Brain microvascular endothelial cell (primary cell): ENCODE measurements around the gene NFIC.

Experiments used
- DNase-seq: peaks from one replicate; pipeline ENCODE4 v3.0.0-alpha.2; 2020
- H3K27ac ChIP-seq: fragments of 250-450 bp; sonication (Bioruptor Pico); 2 replicates; pipeline ENCODE4 v1.5.1; 2020; ENCODE audit warnings: mild to moderate bottlenecking, moderate library complexity
- H3K27me3 ChIP-seq: fragments of 250-450 bp; sonication (Bioruptor Pico); replicated peaks from 2 replicates; pipeline ENCODE4 v1.5.1; 2020; ENCODE audit warnings: mild to moderate bottlenecking
- H3K36me3 ChIP-seq: fragments of 250-450 bp; sonication (Bioruptor Pico); replicated peaks from 2 replicates; pipeline ENCODE4 v1.5.1; 2020; ENCODE audit warnings: mild to moderate bottlenecking
- H3K4me3 ChIP-seq: 2 replicates; pipeline ENCODE4 v1.5.1; 2011; ENCODE audit warnings: low read depth, mild to moderate bottlenecking, control low read depth, low read length, moderate library complexity
- in situ Hi-C: cut with HindIII; loops from 2 replicates; pipeline ENCODE4 v1.10.0; 2017; ENCODE audit warnings: low sequenced_read_pairs, low pct_ligation_motif_present
- TF ChIP-seq, protein P1 (sequence below): IDR thresholded peaks from 2 replicates; pipeline ENCODE4 v1.5.1; 2011; ENCODE audit warnings: low read depth, mild to moderate bottlenecking, moderate library complexity, low read length, control low read depth, inconsistent platforms; ENCODE audit errors: missing control alignments

NFIC gene

DNA sequence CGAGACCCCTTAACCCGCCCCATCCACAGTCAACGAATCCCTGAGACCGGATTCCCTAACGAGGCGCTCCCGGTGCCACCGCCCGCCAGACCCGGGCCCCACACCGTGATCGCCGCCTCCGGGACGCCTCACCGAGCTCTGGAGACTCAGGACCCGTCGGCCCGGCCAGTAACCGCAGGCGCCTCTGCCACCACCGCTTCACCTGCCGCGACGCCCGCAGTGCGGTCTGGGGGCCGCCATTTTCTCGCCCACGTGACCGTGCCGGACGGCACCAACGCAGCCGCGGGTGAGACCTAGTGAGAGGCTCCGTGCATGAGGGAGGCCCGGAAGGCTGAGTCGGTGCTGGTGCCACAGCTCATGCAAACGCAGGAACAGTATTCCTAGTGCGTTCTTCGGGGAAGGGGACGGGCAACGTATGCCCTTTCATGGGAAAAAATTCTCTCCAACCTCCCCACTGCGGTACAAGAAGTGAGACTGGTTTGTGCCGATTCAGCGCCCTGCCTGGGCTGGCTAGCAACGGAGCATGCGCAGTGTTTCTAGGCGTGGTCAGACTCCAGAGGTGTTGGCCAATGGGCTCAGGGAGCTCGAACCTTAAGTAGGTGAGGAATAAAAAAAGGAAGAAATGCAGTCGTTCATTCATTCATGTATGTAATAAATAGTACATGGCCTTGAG, 134.2 kb downstream of the NFIC start, which contains the start of gene DOHH:
TSS of gene DOHH (minus strand) at position 246 of the 673 bp plus-strand sequence. CDS start 3,860 bp downstream, outside the sequence.
- peak within 1 kb of the TSS; percentile 100 for H3K27ac ChIP-seq
- TF ChIP-seq, protein P1, sequence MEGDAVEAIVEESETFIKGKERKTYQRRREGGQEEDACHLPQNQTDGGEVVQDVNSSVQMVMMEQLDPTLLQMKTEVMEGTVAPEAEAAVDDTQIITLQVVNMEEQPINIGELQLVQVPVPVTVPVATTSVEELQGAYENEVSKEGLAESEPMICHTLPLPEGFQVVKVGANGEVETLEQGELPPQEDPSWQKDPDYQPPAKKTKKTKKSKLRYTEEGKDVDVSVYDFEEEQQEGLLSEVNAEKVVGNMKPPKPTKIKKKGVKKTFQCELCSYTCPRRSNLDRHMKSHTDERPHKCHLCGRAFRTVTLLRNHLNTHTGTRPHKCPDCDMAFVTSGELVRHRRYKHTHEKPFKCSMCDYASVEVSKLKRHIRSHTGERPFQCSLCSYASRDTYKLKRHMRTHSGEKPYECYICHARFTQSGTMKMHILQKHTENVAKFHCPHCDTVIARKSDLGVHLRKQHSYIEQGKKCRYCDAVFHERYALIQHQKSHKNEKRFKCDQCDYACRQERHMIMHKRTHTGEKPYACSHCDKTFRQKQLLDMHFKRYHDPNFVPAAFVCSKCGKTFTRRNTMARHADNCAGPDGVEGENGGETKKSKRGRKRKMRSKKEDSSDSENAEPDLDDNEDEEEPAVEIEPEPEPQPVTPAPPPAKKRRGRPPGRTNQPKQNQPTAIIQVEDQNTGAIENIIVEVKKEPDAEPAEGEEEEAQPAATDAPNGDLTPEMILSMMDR = no peak
- DNase-seq = peak; percentile 96
- H3K27me3 ChIP-seq = no peaks in the 10 kb centered on the region
- H3K36me3 ChIP-seq = peaks cover 16% of the 10 kb centered on the region
- peak within 1 kb of the TSS; percentile 93 for H3K4me3 ChIP-seq
- in situ Hi-C loops = no loop called here

DNA sequence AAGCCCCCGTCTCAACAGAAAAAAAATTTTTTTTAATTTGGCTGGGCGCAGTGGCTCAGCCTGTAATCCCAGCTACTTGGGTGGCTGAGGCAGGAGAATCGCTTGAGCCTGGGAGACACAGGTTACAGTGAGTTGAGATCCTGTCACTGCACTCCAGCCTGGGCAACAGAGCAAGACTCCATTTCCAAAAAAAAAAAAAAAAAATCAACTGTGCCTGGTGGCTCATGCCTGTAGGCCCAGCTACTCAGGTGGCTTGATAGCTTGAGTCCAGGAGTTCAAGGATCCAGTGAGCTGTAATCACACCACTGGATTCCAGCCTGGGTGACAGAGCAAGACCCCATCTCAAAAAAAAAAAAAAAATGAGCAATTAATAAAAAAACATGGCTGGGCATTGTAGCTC, 135.4 kb downstream of the NFIC start:
- TF ChIP-seq, protein P1 = no peak
- in situ Hi-C loops = no loop called here
- H3K4me3 ChIP-seq = no peak overlapping the region
- H3K27ac ChIP-seq = no peak overlapping the region
- peaks cover 7% of the 10 kb centered on the region for H3K36me3 ChIP-seq
- no peaks in the 10 kb centered on the region for H3K27me3 ChIP-seq
- no peak for DNase-seq

DNA sequence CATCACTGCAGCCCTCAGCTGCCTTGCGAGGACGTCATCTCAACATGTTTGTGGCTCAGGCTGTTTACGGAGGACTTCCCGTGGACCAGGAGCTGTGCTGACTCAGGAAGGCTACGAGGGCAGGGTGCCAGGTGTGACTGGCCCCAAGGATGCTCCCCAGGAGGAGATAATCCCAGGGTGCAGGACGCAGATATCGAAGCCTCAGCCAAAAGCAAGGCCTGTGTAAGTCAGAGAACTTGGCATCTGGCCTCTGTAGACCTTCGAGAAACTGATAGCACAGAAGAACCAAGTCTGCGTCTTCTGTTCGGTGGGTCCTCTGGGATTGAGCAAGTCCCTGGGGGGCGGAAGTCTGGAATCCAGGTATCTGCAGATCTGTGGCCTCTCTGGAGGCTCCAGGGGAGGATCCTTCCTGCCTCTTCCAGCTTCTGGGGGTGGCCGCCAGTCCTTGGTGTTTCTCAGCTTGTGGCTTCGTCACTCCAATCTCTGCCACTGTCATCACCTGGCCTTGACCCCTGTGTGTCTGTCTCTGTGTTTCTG, 136.7 kb downstream of the NFIC start:
- no peak for DNase-seq
- H3K36me3 ChIP-seq = peaks cover 4% of the 10 kb centered on the region
- in situ Hi-C loops = no loop called here
- no peak overlapping the region for H3K27ac ChIP-seq
- TF ChIP-seq, protein P1 = no peak
- no peak overlapping the region for H3K4me3 ChIP-seq
- H3K27me3 ChIP-seq = no peaks in the 10 kb centered on the region

DNA sequence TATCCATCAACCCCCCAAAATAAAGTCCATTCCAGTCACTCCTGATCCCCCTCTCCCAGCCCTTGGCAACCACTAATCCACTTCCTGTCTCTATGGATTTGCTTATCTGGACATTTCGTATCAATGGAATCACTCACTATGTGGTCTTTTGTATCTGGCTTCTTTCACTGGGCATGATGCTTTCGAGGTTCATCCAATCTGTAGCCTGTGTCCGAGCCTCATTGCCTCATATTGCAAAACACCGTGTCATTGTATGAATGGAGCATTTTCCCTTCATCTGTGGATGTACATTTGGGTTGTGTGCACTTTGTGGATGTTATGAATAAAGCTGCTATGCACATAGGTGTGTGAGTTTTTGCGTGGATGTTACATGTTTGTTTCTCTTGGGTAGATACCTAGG, 138.4 kb downstream of the NFIC start:
- no peak for DNase-seq
- Histone ChIP-seq H3K27me3 (no peaks in the 10 kb centered on the region), H3K27ac (no peak overlapping the region), H3K36me3 (peaks cover 6% of the 10 kb centered on the region), H3K4me3 (no peak overlapping the region)
- in situ Hi-C loops = no loop called here
- TF ChIP-seq, protein P1 = no peak

DNA sequence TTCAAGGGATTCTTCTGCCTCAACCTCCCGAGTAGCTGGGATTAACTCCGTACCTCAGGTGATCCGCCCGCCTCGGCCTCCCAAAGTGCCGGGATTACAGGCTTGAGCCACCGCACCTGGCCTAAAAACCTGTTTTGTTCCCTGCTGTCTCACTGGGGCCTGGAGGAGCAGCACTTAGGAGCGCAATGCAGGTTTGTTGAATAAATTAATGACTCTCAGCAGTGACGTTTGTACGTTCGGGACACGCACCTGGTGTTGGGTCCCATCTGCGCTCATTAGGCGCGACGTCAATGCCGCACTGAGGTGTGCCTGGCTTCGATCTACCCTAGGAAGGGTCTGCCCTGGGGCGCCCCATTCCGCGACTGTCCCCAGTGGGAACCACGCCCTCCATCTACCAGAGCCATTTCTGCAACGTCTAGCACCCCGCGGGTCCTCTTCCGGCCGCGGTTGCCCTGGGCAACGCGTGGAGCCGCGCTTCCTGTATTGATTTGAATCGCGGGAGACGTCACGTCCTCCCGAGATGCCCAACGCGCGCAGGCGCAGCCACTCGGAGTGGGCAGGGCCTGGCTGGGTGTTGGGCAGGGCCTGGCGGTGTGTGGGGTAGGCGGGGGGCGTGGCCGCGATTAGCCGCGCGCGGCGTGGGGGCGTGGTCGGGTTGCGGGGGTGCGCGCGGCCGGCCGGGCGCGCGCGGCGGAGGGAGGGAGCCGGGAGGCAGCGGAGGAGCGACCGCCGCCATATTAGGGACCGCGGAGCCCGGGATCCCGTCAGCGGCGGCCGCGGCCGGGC, 139.4 kb downstream of the NFIC start, which contains the start of gene FZR1:
TSS of gene FZR1 (plus strand) at position 714 of the 786 bp plus-strand sequence. CDS start 16,679 bp downstream, outside the sequence.
- DNase-seq = peak; percentile 98
- peak within 1 kb of the TSS; percentile 79 for H3K27ac ChIP-seq
- H3K27me3 ChIP-seq = no peaks in the 10 kb centered on the region
- TF ChIP-seq, protein P1 = no peak
- in situ Hi-C loops = no loop called here
- H3K4me3 ChIP-seq = peak within 1 kb of the TSS; percentile 82
- H3K36me3 ChIP-seq = peaks cover 14% of the 10 kb centered on the region
